Adrenal gland (tissue), 5 donors: ENCODE measurements around the gene COPE.

Experiments used
- CTCF ChIP-seq, 6 experiments: fragments of 450-650 bp in 4 of 6; fragments of 200-600 bp in 2 of 6; sonication (generic) in 1 of 6; IDR thresholded peaks; 1 replicate in 5 of 6; 2 replicates in 1 of 6; pipeline versions ENCODE4 v1.5.1 to v1.8.0; 2016 to 2021; ENCODE audit warnings: antibody characterized with exemption in 6 of 6, mild to moderate bottlenecking in 2 of 6, moderate library complexity in 1 of 6
- POLR2A ChIP-seq, 2 donors: fragments of 450-650 bp; IDR thresholded peaks; one replicate each; pipeline ENCODE4 v1.6.1; 2017; ENCODE audit warnings: antibody characterized with exemption in 2 of 2, mild to moderate bottlenecking in 2 of 2, moderate library complexity in 1 of 2
- donor health status: DM: no; HTN: no; CAD: no.

GRCh38 chr19:18921593-18921992, 2.4 kb upstream of the COPE start:
- TF ChIP-seq CTCF (IDR thresholded peaks at IDR 0.05) (no peak), POLR2A (IDR thresholded peaks at IDR 0.05) (no peak)
